Upper lobe of left lung (tissue), 6 donors: ENCODE results near the gene VASH2. TPM values are rescaled to one million over a fixed set of nuclear protein-coding genes. Genes with fewer than 3 reads are reported as not detected.

Experiments
- ATAC-seq, 2 donors: fragments of 200-7000 bp; cut with Tn5 transposase; one replicate each; pipeline ENCODE4 v1.9.1; 2022; ENCODE audit warnings: mild to moderate bottlenecking in 2 of 2, moderate library complexity in 2 of 2; ENCODE audit not compliant: low FRiP score in 2 of 2
- DNase-seq, 2 donors: peaks; one replicate each; pipeline ENCODE4 v3.0.0-alpha.2; 2019 to 2020
- H3K27ac ChIP-seq, 4 donors: fragments of 200-600 bp; sonication (generic); one replicate each; pipeline ENCODE4 v1.5.1; 2016 to 2019
- H3K27me3 ChIP-seq, 4 donors: fragments of 200-600 bp; sonication (generic); one replicate each; pipeline ENCODE4 v1.5.1; 2017 to 2019
- H3K36me3 ChIP-seq, 4 donors: fragments of 200-600 bp; sonication (generic); one replicate each; pipeline ENCODE4 v1.5.1; 2016 to 2019
- H3K4me1 ChIP-seq, 4 donors: fragments of 200-600 bp; sonication (generic); one replicate each; pipeline ENCODE4 v1.5.1; 2018 to 2019
- H3K4me3 ChIP-seq, 4 donors: fragments of 200-600 bp; sonication (generic); one replicate each; pipeline ENCODE4 v1.5.1; 2017 to 2019; ENCODE audit warnings: mild to moderate bottlenecking in 2 of 4, moderate library complexity in 1 of 4
- H3K9me3 ChIP-seq, 4 donors: fragments of 200-600 bp; sonication (generic); one replicate each; pipeline ENCODE4 v1.5.1; 2018 to 2019
- EP300 ChIP-seq, 4 donors: sonication (generic); formaldehyde crosslinking; IDR thresholded peaks; one replicate each; pipeline ENCODE4 v1.5.1; 2017; ENCODE audit warnings: antibody characterized with exemption in 4 of 4, control low read depth in 2 of 4
- POLR2A ChIP-seq, 4 donors: fragments of 450-650 bp; IDR thresholded peaks; one replicate each; pipeline ENCODE4 v1.5.1; 2016 to 2017; ENCODE audit warnings: antibody characterized with exemption in 4 of 4, mild to moderate bottlenecking in 2 of 4
- POLR2AphosphoS5 ChIP-seq, 2 donors: sonication (generic); formaldehyde crosslinking; IDR thresholded peaks; one replicate each; pipeline ENCODE4 v1.5.1; 2017; ENCODE audit warnings: antibody characterized with exemption in 2 of 2
- WGBS, 2 donors: methylation state at CpG; one replicate each; pipeline ENCODE4 v1.1.5; 2017 to 2018; 5-methylcytosine and 5-hydroxymethylcytosine counted together
- total RNA-seq, 6 donors: library from RNA; depleted of rRNA in 4 of 6; stranded (reverse); fragments of >200 nt in 4 of 6; gene quantifications; one replicate each; pipeline versions ENCODE4 v1.1.0 to v1.2.1, GENCODE V29; 2016 to 2021
- TF ChIP-seq, protein P1 (sequence below), 6 experiments: fragments of 450-650 bp in 4 of 6; fragments of 200-600 bp in 2 of 6; sonication (generic) in 2 of 6; IDR thresholded peaks; one replicate each; pipeline ENCODE4 v1.5.1; 2016 to 2019; ENCODE audit warnings: antibody characterized with exemption in 6 of 6
- donor health status: DM: no; HTN: no; CAD: no; lungs with moderate emphysema.
- donor health status: DM: no; HTN: yes; CAD: no; lungs with severe emphysema.

VASH2 gene
- total RNA-seq, 6 donors from 2014 or later: 0.30 to 3.1 (median 1.4) TPM

DNA sequence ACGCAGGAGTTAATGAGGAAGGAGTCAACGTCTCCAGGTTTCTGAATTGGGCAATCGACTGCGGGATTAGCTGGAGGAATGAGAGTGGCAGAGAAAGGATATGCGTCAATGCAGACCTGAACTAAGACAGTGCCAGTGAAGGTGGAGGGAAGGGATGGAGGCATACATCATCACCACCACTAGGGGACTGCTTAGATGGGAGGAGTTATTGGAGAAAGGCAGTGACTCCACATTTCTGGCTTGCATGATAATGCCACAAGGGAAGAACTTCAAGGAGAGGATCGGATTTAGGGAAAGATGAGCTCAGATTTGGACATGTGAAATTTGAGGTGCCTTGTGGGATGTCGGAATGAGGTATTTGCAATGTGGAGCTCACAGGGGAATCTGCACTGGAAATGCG lies 17.5 kb downstream of the VASH2 start:
- peaks cover 0 to 4% (median 0%) of the 10 kb centered on the region in 4 donors for H3K4me1 ChIP-seq
- ATAC-seq: peak in 1 of 2 donors; percentile 82
- H3K27me3 ChIP-seq: no peaks in the 10 kb centered on the region
- no peak for TF ChIP-seq POLR2A (IDR thresholded peaks at IDR 0.05)
- TF ChIP-seq, protein P1, sequence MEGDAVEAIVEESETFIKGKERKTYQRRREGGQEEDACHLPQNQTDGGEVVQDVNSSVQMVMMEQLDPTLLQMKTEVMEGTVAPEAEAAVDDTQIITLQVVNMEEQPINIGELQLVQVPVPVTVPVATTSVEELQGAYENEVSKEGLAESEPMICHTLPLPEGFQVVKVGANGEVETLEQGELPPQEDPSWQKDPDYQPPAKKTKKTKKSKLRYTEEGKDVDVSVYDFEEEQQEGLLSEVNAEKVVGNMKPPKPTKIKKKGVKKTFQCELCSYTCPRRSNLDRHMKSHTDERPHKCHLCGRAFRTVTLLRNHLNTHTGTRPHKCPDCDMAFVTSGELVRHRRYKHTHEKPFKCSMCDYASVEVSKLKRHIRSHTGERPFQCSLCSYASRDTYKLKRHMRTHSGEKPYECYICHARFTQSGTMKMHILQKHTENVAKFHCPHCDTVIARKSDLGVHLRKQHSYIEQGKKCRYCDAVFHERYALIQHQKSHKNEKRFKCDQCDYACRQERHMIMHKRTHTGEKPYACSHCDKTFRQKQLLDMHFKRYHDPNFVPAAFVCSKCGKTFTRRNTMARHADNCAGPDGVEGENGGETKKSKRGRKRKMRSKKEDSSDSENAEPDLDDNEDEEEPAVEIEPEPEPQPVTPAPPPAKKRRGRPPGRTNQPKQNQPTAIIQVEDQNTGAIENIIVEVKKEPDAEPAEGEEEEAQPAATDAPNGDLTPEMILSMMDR (IDR thresholded peaks at IDR 0.05): peak in 3 of 6 experiments; percentile 13 to 49 (median 34)
- no peaks in the 10 kb centered on the region for H3K36me3 ChIP-seq
- WGBS, 2 donors: 81 to 84% methylated on average over 8 of the region's 8 CpGs
- no peak overlapping the region for H3K4me3 ChIP-seq
- DNase-seq: no peak
- H3K27ac ChIP-seq: no peak overlapping the region
- H3K9me3 ChIP-seq: no peaks in the 10 kb centered on the region

DNA sequence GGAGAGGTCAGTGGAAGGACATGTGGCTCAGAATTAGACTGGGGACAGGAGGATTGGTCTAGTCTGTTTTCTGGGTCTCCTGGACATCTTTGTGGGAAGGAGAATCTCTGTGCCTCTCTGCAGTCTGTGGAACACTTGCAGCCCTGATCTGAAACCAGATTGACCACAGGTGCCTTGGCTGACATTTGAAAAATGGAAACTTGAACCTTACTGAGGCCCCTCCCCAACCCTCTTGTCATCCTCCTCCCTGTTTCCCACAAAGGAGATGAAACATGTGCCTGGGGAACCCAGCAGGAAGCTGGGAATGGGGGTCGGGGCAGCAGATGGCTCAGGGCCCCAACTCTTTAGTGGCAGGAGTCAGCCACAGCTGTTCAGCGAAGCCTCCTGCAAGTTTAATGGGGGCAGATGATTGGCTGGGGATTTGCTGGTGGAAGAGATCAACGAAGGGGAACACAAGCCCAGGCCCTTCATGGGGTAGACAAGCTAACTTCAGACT lies 18.1 kb downstream of the VASH2 start:
- no peak overlapping the region for H3K27ac ChIP-seq
- TF ChIP-seq, protein P1 (IDR thresholded peaks at IDR 0.05): no peak
- TF ChIP-seq POLR2A (IDR thresholded peaks at IDR 0.05) (no peak), EP300 (IDR thresholded peaks at IDR 0.05) (no peak), POLR2AphosphoS5 (IDR thresholded peaks at IDR 0.05) (no peak)
- WGBS, 2 donors: 63 to 83% methylated on average over 3 of the region's 3 CpGs
- DNase-seq (no peak), ATAC-seq (no peak)
- no peaks in the 10 kb centered on the region for H3K9me3 ChIP-seq
- H3K36me3 ChIP-seq: no peaks in the 10 kb centered on the region
- peaks cover 0 to 4% (median 0%) of the 10 kb centered on the region in 4 donors for H3K4me1 ChIP-seq
- H3K4me3 ChIP-seq: no peak overlapping the region
- no peaks in the 10 kb centered on the region for H3K27me3 ChIP-seq

DNA sequence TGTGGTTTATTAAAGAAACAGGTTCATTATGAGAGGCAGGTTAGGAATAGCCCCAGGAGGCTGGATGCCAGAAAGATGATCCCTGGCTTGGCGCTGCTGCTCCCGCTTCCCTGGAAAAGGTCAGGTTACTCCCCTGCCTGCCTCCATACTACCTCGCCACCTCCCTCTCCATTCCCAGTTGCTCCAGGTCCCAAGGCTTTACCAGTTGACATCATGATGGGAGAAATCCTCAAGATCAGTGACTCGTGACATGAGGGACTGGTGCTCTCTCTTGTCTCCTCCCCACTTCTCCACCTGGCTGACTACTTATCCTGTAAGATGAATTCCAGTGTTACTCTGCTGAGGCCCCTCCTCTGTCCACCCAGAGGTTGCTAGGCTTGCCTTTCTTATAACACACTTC lies 19.7 kb downstream of the VASH2 start:
- ATAC-seq (no peak), DNase-seq (no peak)
- H3K27me3 ChIP-seq: no peaks in the 10 kb centered on the region
- no peaks in the 10 kb centered on the region for H3K36me3 ChIP-seq
- 83 to 91% methylated on average over 2 to 4 of the region's 4 CpGs for WGBS, 2 donors
- no peaks in the 10 kb centered on the region for H3K9me3 ChIP-seq
- TF ChIP-seq EP300 (IDR thresholded peaks at IDR 0.05): no peak
- no peak for TF ChIP-seq POLR2AphosphoS5 (IDR thresholded peaks at IDR 0.05)
- peaks cover 0 to 4% (median 0%) of the 10 kb centered on the region in 4 donors for H3K4me1 ChIP-seq
- H3K4me3 ChIP-seq: no peak overlapping the region
- H3K27ac ChIP-seq: no peak overlapping the region

DNA sequence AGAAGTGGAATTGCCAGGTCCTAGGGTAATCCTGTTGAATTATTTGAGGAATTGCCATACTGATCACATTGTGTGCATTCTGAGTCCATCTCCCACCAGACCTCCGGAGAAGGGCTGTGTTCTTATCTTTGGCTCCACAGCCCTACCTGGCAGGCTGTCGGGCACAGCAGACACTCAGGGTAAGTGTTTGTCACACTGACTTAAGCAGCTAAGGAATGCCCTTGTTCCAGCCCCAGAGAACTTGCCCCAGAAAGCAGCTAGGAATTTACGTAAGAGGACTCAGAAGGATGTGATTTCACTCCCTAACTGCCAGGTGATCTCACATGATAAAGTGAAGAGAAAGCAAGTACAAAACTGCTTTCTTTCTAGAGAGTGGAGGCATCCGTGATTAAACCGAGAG lies 21.0 kb downstream of the VASH2 start:
- no peak overlapping the region for H3K4me3 ChIP-seq
- H3K4me1 ChIP-seq: peaks cover 0 to 4% (median 0%) of the 10 kb centered on the region in 4 donors
- H3K36me3 ChIP-seq: no peaks in the 10 kb centered on the region
- peak overlapping the region in 1 of 4 donors; percentile 37 for H3K27ac ChIP-seq
- TF ChIP-seq POLR2AphosphoS5 (IDR thresholded peaks at IDR 0.05) (no peak), POLR2A (IDR thresholded peaks at IDR 0.05) (no peak), EP300 (IDR thresholded peaks at IDR 0.05) (peak in 1 of 4 donors; percentile 47)
- TF ChIP-seq, protein P1 (IDR thresholded peaks at IDR 0.05): no peak
- WGBS, 2 donors: 76 to 89% methylated on average over 4 to 5 of the region's 5 CpGs
- DNase-seq (peak in 1 of 2 donors; percentile 65), ATAC-seq (peak; percentile 14 to 87)
- H3K9me3 ChIP-seq: no peaks in the 10 kb centered on the region
- H3K27me3 ChIP-seq: no peaks in the 10 kb centered on the region

DNA sequence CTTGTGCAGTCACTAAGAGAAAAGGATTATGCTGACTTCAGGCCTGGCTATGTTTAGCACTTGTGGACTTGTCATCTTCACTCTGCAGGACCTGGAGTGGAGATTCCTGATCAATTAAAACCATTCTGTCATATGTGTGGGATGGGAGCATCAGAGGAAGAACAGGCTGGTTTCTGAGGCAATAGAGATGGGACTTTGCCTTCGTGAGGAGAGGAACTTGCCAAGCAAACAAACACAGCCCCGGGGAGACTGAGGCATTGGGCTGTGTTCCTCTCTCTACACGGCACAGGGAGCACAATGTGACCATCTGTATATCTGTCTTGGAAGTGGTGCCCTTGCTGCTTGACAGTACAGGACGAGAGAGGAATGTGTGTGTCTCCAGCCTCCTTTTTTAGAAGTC lies 23.1 kb downstream of the VASH2 start:
- TF ChIP-seq, protein P1 (IDR thresholded peaks at IDR 0.05): no peak
- TF ChIP-seq EP300 (IDR thresholded peaks at IDR 0.05) (no peak), POLR2A (IDR thresholded peaks at IDR 0.05) (no peak), POLR2AphosphoS5 (IDR thresholded peaks at IDR 0.05) (no peak)
- Histone ChIP-seq H3K27ac (no peak overlapping the region), H3K4me1 (peaks cover 0 to 4% (median 0%) of the 10 kb centered on the region in 4 donors), H3K9me3 (no peaks in the 10 kb centered on the region), H3K27me3 (no peaks in the 10 kb centered on the region), H3K4me3 (no peak overlapping the region), H3K36me3 (no peaks in the 10 kb centered on the region)
- DNase-seq (no peak), ATAC-seq (no peak)
- WGBS, 2 donors: 91% methylated on average over 4 of the region's 4 CpGs
